K562 (cell line): ENCODE results near the gene CEP72. TPM values are rescaled to one million over a fixed set of nuclear protein-coding genes. Genes with fewer than 3 reads are reported as not detected.

Experiments
- ATAC-seq: fragments of 200-7000 bp; cut with Tn5 transposase; 3 replicates; pipeline ENCODE4 v1.9.1; 2020; ENCODE audit warnings: moderate library complexity
- BruUV-seq: library from RNA; stranded (reverse); fragments of 400-500 nt; replicated peaks from 2 replicates; lab custom pipeline; 2021; lab: Mats Ljungman, UMichigan
- CTCF ChIA-PET: fragments of 300-600 bp; formaldehyde crosslinking; extraction: SDS; loops from one replicate; lab custom pipeline; 2021; ENCODE audit warnings: low intra/inter-chr PET ratio; lab: Yijun Ruan, JAX
- POLR2A ChIA-PET: fragments of 300-600, 350-650 bp; sonication (Branson Sonifier 250); formaldehyde crosslinking; extraction: SDS; loops from one replicate; lab custom pipeline; 2021; ENCODE audit warnings: antibody characterized with exemption, inconsistent platforms; lab: Yijun Ruan, JAX
- DNase-seq, 4 experiments: peaks; one replicate each; pipeline versions ENCODE4 v3.0.0 to v3.0.0-alpha.2; 2011 to 2018; ENCODE audit warnings: low spot score in 3 of 4, mixed read lengths in 3 of 4; ENCODE audit errors: extremely low read depth in 1 of 4
- FAIRE-seq: peaks from 2 replicates; lab custom pipeline; 2011; peaks lifted over from hg19 to GRCh38; lab: Jason Lieb, UNC
- H2AFZ ChIP-seq: 2 replicates; pipeline ENCODE4 v1.6.0; 2011; ENCODE audit warnings: low read depth, low read length, control low read depth, inconsistent platforms
- H3K27ac ChIP-seq: fragments of 200-600 bp; 3 replicates; pipeline ENCODE4 v1.8.0; 2011; ENCODE audit warnings: low read depth, mild to moderate bottlenecking, control low read depth, inconsistent platforms, low read length, moderate library complexity, mixed read lengths; ENCODE audit errors: extremely low read depth
- H3K27me3 ChIP-seq, 2 experiments: fragments of 300-600 bp in 1 of 2; 2 replicates in 1 of 2; 3 replicates in 1 of 2; pipeline versions ENCODE4 v1.6.0 to v1.8.0; 2011; ENCODE audit warnings: inconsistent platforms in 2 of 2, low read length in 2 of 2, mild to moderate bottlenecking in 1 of 2, mixed read lengths in 1 of 2, moderate library complexity in 1 of 2; ENCODE audit not compliant: control insufficient read depth in 2 of 2, insufficient read depth in 2 of 2
- H3K36me3 ChIP-seq: fragments of 300-600 bp; 3 replicates; pipeline ENCODE4 v1.8.0; 2011; ENCODE audit warnings: mild to moderate bottlenecking, low read length, inconsistent platforms; ENCODE audit not compliant: control insufficient read depth, insufficient read depth
- H3K4me1 ChIP-seq, 2 experiments: fragments of 200-600 bp in 1 of 2; replicated peaks in 1 of 2; 2 replicates in 1 of 2; 3 replicates in 1 of 2; pipeline versions ENCODE4 v1.5.1 to v1.8.0; 2011; ENCODE audit warnings: inconsistent platforms in 2 of 2, low read length in 2 of 2, mild to moderate bottlenecking in 1 of 2, mixed read lengths in 1 of 2, moderate library complexity in 1 of 2; ENCODE audit not compliant: control insufficient read depth in 2 of 2, insufficient read depth in 2 of 2
- H3K4me2 ChIP-seq: 2 replicates; pipeline ENCODE4 v1.6.1; 2011; ENCODE audit warnings: low read length, control low read depth, inconsistent platforms, mixed read lengths; ENCODE audit not compliant: insufficient read depth
- H3K4me3 ChIP-seq: fragments of 200-600 bp; sonication (generic), shearing (Covaris generic); 2 replicates; pipeline ENCODE4 v1.5.1; 2016; ENCODE audit warnings: control low read depth, inconsistent platforms
- H3K79me2 ChIP-seq: fragments of 200-600 bp; 3 replicates; pipeline ENCODE4 v1.8.0; 2011; ENCODE audit warnings: low read length, inconsistent platforms; ENCODE audit not compliant: control insufficient read depth, insufficient read depth
- H3K9ac ChIP-seq, 2 experiments: 2 replicates each; pipeline versions ENCODE4 v1.6.0 to v1.6.1; 2011; ENCODE audit warnings: low read depth in 2 of 2, low read length in 2 of 2, control low read depth in 1 of 2, inconsistent platforms in 1 of 2, mild to moderate bottlenecking in 1 of 2, mixed read lengths in 1 of 2; ENCODE audit not compliant: insufficient read depth in 1 of 2
- H3K9me1 ChIP-seq: one replicate; pipeline ENCODE4 v1.6.0; 2011; ENCODE audit warnings: inconsistent platforms, mild to moderate bottlenecking, low read length, moderate library complexity; ENCODE audit not compliant: control insufficient read depth, insufficient read depth
- H3K9me3 ChIP-seq: replicated peaks from 2 replicates; pipeline ENCODE4 v1.5.1; 2011; ENCODE audit warnings: low read depth, low read length, inconsistent platforms; ENCODE audit not compliant: control insufficient read depth, insufficient read depth
- H4K20me1 ChIP-seq: replicated peaks from 2 replicates; pipeline ENCODE4 v1.6.1; 2011; ENCODE audit warnings: low read length, inconsistent platforms, mixed read lengths; ENCODE audit not compliant: control insufficient read depth, insufficient read depth
- HMGN3 ChIP-seq: IDR thresholded peaks from 2 replicates; pipeline ENCODE4 v1.6.1; 2011; ENCODE audit warnings: borderline replicate concordance, low read depth, mild to moderate bottlenecking, mixed read lengths, low read length; ENCODE audit not compliant: insufficient read length; ENCODE audit errors: extremely low read depth
- KDM4B ChIP-seq, 2 experiments: fragments of 450-650 bp in 1 of 2; sonication (generic) in 1 of 2; IDR thresholded peaks; 2 replicates each; pipeline ENCODE4 v1.6.1; 2016 to 2017; ENCODE audit warnings: borderline replicate concordance in 2 of 2, antibody characterized with exemption in 1 of 2, low read depth in 1 of 2, mild to moderate bottlenecking in 1 of 2
- MCM5 ChIP-seq: fragments of 450-650 bp; IDR thresholded peaks from 2 replicates; pipeline ENCODE4 v1.6.1; 2016; ENCODE audit warnings: low read depth
- MTA2 ChIP-seq: fragments of 450-650 bp; IDR thresholded peaks from 2 replicates; pipeline ENCODE4 v1.6.1; 2016; ENCODE audit warnings: low read depth
- NONO ChIP-seq, 2 experiments: fragments of 200-400 bp in 1 of 2; fragments of 450-650 bp in 1 of 2; formaldehyde crosslinking in 1 of 2; IDR thresholded peaks; 2 replicates each; pipeline ENCODE4 v1.6.1; 2017; ENCODE audit warnings: low read depth in 2 of 2, mild to moderate bottlenecking in 2 of 2, moderate library complexity in 2 of 2, low read length in 1 of 2
- ZMIZ1 ChIP-seq, 2 experiments: fragments of 150-350 bp in 1 of 2; IDR thresholded peaks; 2 replicates each; pipeline ENCODE4 v1.6.1; 2012 to 2016; ENCODE audit warnings: low read depth in 2 of 2, low read length in 2 of 2, mild to moderate bottlenecking in 1 of 2, moderate library complexity in 1 of 2
- WGBS: fragments of 100-300 bp; shearing (Covaris generic); methylation state at CpG from one replicate; pipeline ENCODE4 v1.1.6; 2016; ENCODE audit warnings: low coverage, mixed read lengths; ENCODE audit not compliant: insufficient coverage; ENCODE audit errors: missing lambda C conversion rate; 5-methylcytosine and 5-hydroxymethylcytosine counted together
- in situ Hi-C: fragments of 300-500 bp; cut with MboI; formaldehyde crosslinking; loops from 4 replicates; pipeline ENCODE4 v1.15.0; 2018; ENCODE audit warnings: inconsistent platforms, mixed read lengths
- intact Hi-C: fragments of 100-400 bp; cut with micrococcal nuclease; formaldehyde crosslinking; loops from 2 replicates; pipeline ENCODE4 v1.14.2; 2022
- polyA plus RNA-seq, 8 experiments: library from polyadenylated mRNA; depleted of rRNA in 4 of 8; stranded (reverse) in 5 of 8; unstranded in 3 of 8; fragments of >200 nt; fragmentation: Nextera tagmentation in 2 of 8; fragmentation: Illumina TruSeq in 1 of 8; extraction: Ambion mirVana in 2 of 8; extraction: Trizol in 1 of 8; gene quantifications; 2 replicates each; pipeline versions ENCODE4 v1.2.1 to v1.2.3, GENCODE V29; 2011 to 2014; ENCODE audit warnings: inconsistent platforms in 1 of 8, missing spikeins in 1 of 8
- total RNA-seq, 7 experiments: library from RNA; depleted of rRNA in 6 of 7; stranded (reverse); fragments of >200 nt in 6 of 7; fragmentation: Illumina TruSeq in 2 of 7; extraction: Trizol in 2 of 7; gene quantifications; 2 replicates each; pipeline versions ENCODE4 v1.2.1 to v1.2.3, GENCODE V29; 2011 to 2021; ENCODE audit warnings: low replicate concordance in 1 of 7

The CEP72 gene
- total and polyA plus RNA-seq, 9 of the 15 experiments (the other 6 are each of a cell fraction or from before 2014, with no cell fraction given) = 0.89 to 38.1 (median 14.2) TPM

- H3K36me3 ChIP-seq = peaks cover 62% of the 10 kb centered on the region; the same call in 2 of the 3 replicates
- DNase-seq = peak in 1 of 4 experiments; percentile 20
These were observed 21.4 kb downstream of the CEP72 start for GRCh38 chr5:633501-633955.

More at GRCh38 chr5:633501-633955, 21.4 kb downstream of the CEP72 start:
- H3K9ac ChIP-seq = no peak overlapping the region
- BruUV-seq = no TSS peak
- peaks cover 0 to 4% of the 10 kb centered on the region in 2 experiments; a peak in 2 of 5 replicates for H3K4me1 ChIP-seq
- no peaks in the 10 kb centered on the region for H3K9me3 ChIP-seq
- H3K27ac ChIP-seq = no peak overlapping the region
- no peaks in the 10 kb centered on the region for H3K9me1 ChIP-seq
- no peak overlapping the region for H3K4me3 ChIP-seq
- H3K79me2 ChIP-seq = peaks cover 5% of the 10 kb centered on the region; the same call in 2 of the 3 replicates
- ChIA-PET POLR2A (interaction anchor here (2.0 kb wide), 1 partner anchor 12 kb away, joined by 5 read pairs; no protein-coding TSS in a partner anchor), CTCF (no interaction called here)
- no peak overlapping the region for H3K4me2 ChIP-seq
- TF ChIP-seq KDM4B (IDR thresholded peaks at IDR 0.05; ENCODE audit: borderline replicate concordance in 2 of 2, low read depth in 1 of 2) (no peak), NONO (IDR thresholded peaks at IDR 0.05; ENCODE audit: low read depth in 2 of 2, low read length in 1 of 2) (no peak), HMGN3 (no peak), ZMIZ1 (IDR thresholded peaks at IDR 0.05; ENCODE audit: low read depth in 2 of 2, low read length in 2 of 2) (no peak), MTA2 (no peak), MCM5 (no peak)
- no peaks in the 10 kb centered on the region for H4K20me1 ChIP-seq
- intact Hi-C loops (no loop called here), in situ Hi-C loops (no loop called here)
- no peak overlapping the region for H2AFZ ChIP-seq
- FAIRE-seq (no peak), ATAC-seq (no peak; the same call in 2 of the 3 replicates)
- no peaks in the 10 kb centered on the region for H3K27me3 ChIP-seq
- 92% methylated on average over 19 of the region's 20 CpGs for WGBS
